Nephron progenitor cell (in vitro differentiated cells): ENCODE results near the gene AKR1C3.
A peak's percentile ranks its signal among the peaks of the same experiment; 100 is the strongest.

ENCODE experiments used
- DNase-seq: peaks from one replicate; pipeline ENCODE4 v3.0.0; 2021
- H3K27ac Mint-ChIP-seq: 2 replicates; pipeline ENCODE4 v1.8.0; 2021; ENCODE audit warnings: mild to moderate bottlenecking, moderate library complexity, mixed read lengths
- H3K27me3 Mint-ChIP-seq: 2 replicates; pipeline ENCODE4 v1.8.0; 2021; ENCODE audit warnings: mild to moderate bottlenecking, low read depth, mixed read lengths; ENCODE audit not compliant: poor library complexity
- H3K36me3 Mint-ChIP-seq: 2 replicates; pipeline ENCODE4 v1.8.0; 2021; ENCODE audit warnings: low read depth, mixed read lengths
- H3K4me1 Mint-ChIP-seq: 2 replicates; pipeline ENCODE4 v1.8.0; 2021; ENCODE audit warnings: mixed read lengths
- H3K4me3 Mint-ChIP-seq: 2 replicates; pipeline ENCODE4 v1.8.0; 2021; ENCODE audit warnings: mild to moderate bottlenecking, moderate library complexity, mixed read lengths
- H3K9me3 Mint-ChIP-seq: 2 replicates; pipeline ENCODE4 v1.8.0; 2021; ENCODE audit warnings: mild to moderate bottlenecking, moderate library complexity, mixed read lengths
- TF ChIP-seq, protein P1 (sequence below): fragments of 200-600 bp; sonication (generic); IDR thresholded peaks from 2 replicates; pipeline ENCODE4 v1.5.0; 2021; ENCODE audit warnings: antibody characterized with exemption

AKR1C3 gene

GRCh38 chr10:5064656-5065055 lies 29.6 kb upstream of the AKR1C3 start:
- Mint-ChIP-seq H3K4me1 (no peaks in the 10 kb centered on the region), H3K4me3 (no peak overlapping the region)

DNA sequence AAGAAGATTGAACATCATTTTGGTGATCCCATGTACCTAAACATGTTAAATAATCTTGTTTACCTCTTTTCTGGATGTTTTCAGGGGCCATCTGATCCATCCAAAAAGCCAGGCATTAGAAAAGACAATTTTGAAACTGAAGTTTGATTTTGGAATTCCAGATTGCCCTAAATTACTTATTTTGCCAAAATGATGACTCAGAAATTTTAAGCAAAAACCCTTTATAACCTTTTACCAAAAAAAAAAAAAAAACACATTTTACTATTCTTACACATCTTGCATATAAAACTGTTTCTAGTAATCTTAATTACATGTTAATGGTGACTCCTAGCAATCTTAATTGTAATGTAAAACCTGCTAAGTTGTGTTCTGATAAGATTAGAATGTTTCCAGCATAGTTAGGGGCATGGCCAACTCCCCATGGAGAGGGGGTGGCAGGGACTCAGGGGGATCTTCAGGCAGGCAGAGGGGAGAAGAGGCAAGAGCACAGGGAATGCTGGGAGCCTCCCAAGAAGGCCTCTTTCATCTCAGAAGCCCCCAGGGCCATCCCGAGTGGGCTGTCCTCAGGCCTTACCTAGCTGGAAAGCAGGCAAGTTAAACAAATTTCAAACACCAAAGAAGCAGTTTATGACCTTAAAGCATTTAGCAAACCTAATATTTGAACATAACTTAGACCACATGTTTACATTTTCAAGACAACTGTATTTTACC lies 25.8 kb upstream of the AKR1C3 start:
- TF ChIP-seq, protein P1, sequence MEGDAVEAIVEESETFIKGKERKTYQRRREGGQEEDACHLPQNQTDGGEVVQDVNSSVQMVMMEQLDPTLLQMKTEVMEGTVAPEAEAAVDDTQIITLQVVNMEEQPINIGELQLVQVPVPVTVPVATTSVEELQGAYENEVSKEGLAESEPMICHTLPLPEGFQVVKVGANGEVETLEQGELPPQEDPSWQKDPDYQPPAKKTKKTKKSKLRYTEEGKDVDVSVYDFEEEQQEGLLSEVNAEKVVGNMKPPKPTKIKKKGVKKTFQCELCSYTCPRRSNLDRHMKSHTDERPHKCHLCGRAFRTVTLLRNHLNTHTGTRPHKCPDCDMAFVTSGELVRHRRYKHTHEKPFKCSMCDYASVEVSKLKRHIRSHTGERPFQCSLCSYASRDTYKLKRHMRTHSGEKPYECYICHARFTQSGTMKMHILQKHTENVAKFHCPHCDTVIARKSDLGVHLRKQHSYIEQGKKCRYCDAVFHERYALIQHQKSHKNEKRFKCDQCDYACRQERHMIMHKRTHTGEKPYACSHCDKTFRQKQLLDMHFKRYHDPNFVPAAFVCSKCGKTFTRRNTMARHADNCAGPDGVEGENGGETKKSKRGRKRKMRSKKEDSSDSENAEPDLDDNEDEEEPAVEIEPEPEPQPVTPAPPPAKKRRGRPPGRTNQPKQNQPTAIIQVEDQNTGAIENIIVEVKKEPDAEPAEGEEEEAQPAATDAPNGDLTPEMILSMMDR: no peak
- Mint-ChIP-seq H3K4me1 (peaks cover 22% of the 10 kb centered on the region), H3K27me3 (no peaks in the 10 kb centered on the region), H3K9me3 (peaks cover 28% of the 10 kb centered on the region), H3K4me3 (no peak overlapping the region), H3K36me3 (no peaks in the 10 kb centered on the region), H3K27ac (no peak overlapping the region)
- no peak for DNase-seq

More at GRCh38 chr10:5064656-5065055, 29.6 kb upstream of the AKR1C3 start:
- DNase-seq: no peak
- Mint-ChIP-seq H3K9me3 (peaks cover 21% of the 10 kb centered on the region), H3K36me3 (no peaks in the 10 kb centered on the region), H3K27me3 (no peaks in the 10 kb centered on the region), H3K27ac (no peak overlapping the region)
- TF ChIP-seq, protein P1: no peak

- Mint-ChIP-seq H3K9me3 (peaks cover 35% of the 10 kb centered on the region), H3K27ac (peak overlapping the region; percentile 11), H3K27me3 (no peaks in the 10 kb centered on the region), H3K4me1 (peaks cover 38% of the 10 kb centered on the region), H3K4me3 (no peak overlapping the region), H3K36me3 (no peaks in the 10 kb centered on the region)
- TF ChIP-seq, protein P1: no peak
- DNase-seq: no peak
Measured at GRCh38 chr10:5070648-5071410, 23.4 kb upstream of the AKR1C3 start.

GRCh38 chr10:5071411-5072198 lies 22.6 kb upstream of the AKR1C3 start:
- Mint-ChIP-seq H3K27me3 (no peaks in the 10 kb centered on the region), H3K9me3 (peaks cover 35% of the 10 kb centered on the region), H3K36me3 (no peaks in the 10 kb centered on the region), H3K4me1 (peaks cover 38% of the 10 kb centered on the region), H3K4me3 (peak overlapping the region; percentile 2), H3K27ac (peak overlapping the region; percentile 11)
- TF ChIP-seq, protein P1: no peak
- DNase-seq: no peak

- TF ChIP-seq, protein P1: no peak
- Mint-ChIP-seq H3K9me3 (peaks cover 32% of the 10 kb centered on the region), H3K4me3 (no peak overlapping the region), H3K27me3 (no peaks in the 10 kb centered on the region), H3K27ac (no peak overlapping the region), H3K4me1 (peaks cover 38% of the 10 kb centered on the region), H3K36me3 (no peaks in the 10 kb centered on the region)
- DNase-seq: no peak
Measured at GRCh38 chr10:5073659-5074058, 20.6 kb upstream of the AKR1C3 start.
